PFSK-1 (cell line): ENCODE results near the gene PHOX2B.

ENCODE experiments used
- POLR2AphosphoS5 ChIP-seq: IDR thresholded peaks from 2 replicates; pipeline ENCODE4 v1.6.1; 2012; ENCODE audit warnings: low read depth, mild to moderate bottlenecking, control low read depth, low read length, moderate library complexity
- TAF1 ChIP-seq: IDR thresholded peaks from 2 replicates; pipeline ENCODE4 v1.6.1; 2012; ENCODE audit warnings: low read length, control low read depth, borderline replicate concordance; ENCODE audit not compliant: insufficient read depth

DNA sequence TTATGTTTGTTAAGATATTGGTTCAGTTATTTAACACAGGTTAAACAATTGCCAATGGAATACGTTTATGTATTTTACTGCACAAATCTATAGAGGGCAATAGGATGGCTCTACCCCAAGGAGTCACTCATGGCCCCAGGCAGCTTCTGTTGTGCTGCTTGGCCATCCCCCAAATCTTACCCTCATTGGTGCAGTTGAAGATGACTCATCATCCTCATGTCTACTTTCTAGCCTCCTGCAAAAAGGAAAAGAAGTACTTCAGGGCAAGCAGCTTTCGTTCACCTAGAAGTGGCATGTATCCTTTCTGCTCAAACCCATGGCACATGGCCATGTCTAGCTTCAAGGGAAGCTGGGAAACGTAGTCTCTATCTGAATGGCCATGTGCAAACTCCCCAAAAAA lies 14.2 kb downstream of the PHOX2B start:
- no peak for TF ChIP-seq POLR2AphosphoS5
- TF ChIP-seq TAF1, result no peak
